ENCODE measurements around the gene KRTAP5-1.

GRCh38 chr11:1625541-1625940 is 40.5 kb upstream of the KRTAP5-1 start:
- TF ChIP-seq MYC (IDR thresholded peaks at IDR 0.05; ENCODE audit: low read depth, low read length) (no peak), POLR2A (IDR thresholded peaks at IDR 0.05; ENCODE audit: extremely low read depth, insufficient read length) (no peak), MAX (IDR thresholded peaks at IDR 0.05; ENCODE audit: low read depth, low read length) (no peak)

All from NB4 (cell line).